Parathyroid adenoma (tissue), 2 donors: Measurements from ENCODE around the gene MOB3B.

Experiments used
- H2AFZ ChIP-seq: fragments of 300-600 bp; sonication (generic); one replicate; pipeline ENCODE4 v1.7.0; 2017; ENCODE audit warnings: antibody characterized with exemption, mild to moderate bottlenecking
- H3K27ac ChIP-seq: fragments of 300-600 bp; sonication (generic); one replicate; pipeline ENCODE4 v1.7.0; 2017
- H3K27me3 ChIP-seq: fragments of 300-600 bp; sonication (generic); one replicate; pipeline ENCODE4 v1.7.0; 2017; ENCODE audit warnings: low read length; ENCODE audit not compliant: control insufficient read depth, insufficient read depth
- H3K36me3 ChIP-seq: fragments of 300-600 bp; sonication (generic); one replicate; pipeline ENCODE4 v1.7.0; 2017; ENCODE audit warnings: low read length; ENCODE audit not compliant: control insufficient read depth, insufficient read depth
- H3K4me1 ChIP-seq: fragments of 300-600 bp; sonication (generic); one replicate; pipeline ENCODE4 v1.7.0; 2017; ENCODE audit warnings: control low read depth
- H3K4me2 ChIP-seq: fragments of 300-600 bp; sonication (generic); one replicate; pipeline ENCODE4 v1.7.0; 2017; ENCODE audit warnings: low read length
- H3K4me3 ChIP-seq: fragments of 300-600 bp; sonication (generic); one replicate; pipeline ENCODE4 v1.7.0; 2017; ENCODE audit warnings: low read depth, low read length
- H3K79me2 ChIP-seq: fragments of 300-600 bp; sonication (generic); one replicate; pipeline ENCODE4 v1.7.0; 2017; ENCODE audit warnings: control low read depth
- H3K9ac ChIP-seq: fragments of 300-600 bp; sonication (generic); one replicate; pipeline ENCODE4 v1.7.0; 2017; ENCODE audit warnings: mild to moderate bottlenecking
- H3K9me3 ChIP-seq: fragments of 300-600 bp; sonication (generic); one replicate; pipeline ENCODE4 v1.7.0; 2017; ENCODE audit warnings: low read length; ENCODE audit not compliant: control insufficient read depth
- TF ChIP-seq, protein P1 (sequence below): fragments of 300-600 bp; sonication (generic); IDR thresholded peaks from one replicate; pipeline ENCODE4 v1.7.0; 2017; ENCODE audit warnings: antibody characterized with exemption, mild to moderate bottlenecking
- donor health status: primary hyperparathyroidism.

MOB3B gene

DNA sequence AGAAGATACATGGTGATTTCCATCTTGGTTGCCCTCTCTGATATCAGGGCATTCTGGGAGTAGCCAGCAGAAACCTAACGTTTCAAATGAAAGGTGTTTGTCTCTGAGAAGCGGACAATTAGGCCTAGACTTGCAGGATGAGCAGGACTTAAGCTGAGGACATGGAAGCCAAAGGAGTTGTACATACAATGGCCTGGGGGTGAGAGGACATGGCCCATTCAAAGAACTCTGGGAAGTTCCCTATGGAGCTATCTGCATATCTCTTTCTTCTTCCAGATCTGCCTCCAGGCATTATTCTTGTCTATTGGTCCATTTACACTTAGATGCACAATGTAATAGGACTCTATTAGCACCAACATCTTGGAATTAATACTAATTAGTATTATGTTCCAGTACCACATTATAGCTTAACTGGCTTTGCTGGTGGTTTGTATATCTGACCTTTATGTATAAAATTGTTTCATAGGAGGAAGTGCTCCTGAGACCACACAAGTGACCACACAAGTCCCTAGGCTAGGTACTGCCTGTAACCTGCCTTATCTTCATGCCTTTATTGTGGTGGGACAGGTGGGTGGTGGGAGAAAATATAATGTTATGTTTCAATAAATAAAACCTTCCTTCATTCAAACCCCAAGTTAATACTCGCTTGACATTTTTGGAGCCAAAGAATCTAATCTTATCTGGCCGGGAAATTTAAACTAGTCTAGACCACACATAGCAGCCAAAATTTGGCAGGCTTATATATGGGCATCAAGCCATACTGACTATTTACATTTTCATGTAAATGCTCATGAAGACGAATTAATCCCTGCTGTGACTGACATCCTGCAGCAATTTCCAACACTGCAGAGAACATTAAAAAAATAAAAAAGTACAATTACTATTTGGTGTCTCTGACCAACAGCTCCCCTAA, 180.6 kb downstream of the MOB3B start:
- no peaks in the 10 kb centered on the region for H3K27me3 ChIP-seq
- no peak overlapping the region for H3K9ac ChIP-seq
- H2AFZ ChIP-seq = no peak overlapping the region
- H3K27ac ChIP-seq = no peak overlapping the region
- H3K9me3 ChIP-seq = no peaks in the 10 kb centered on the region
- no peak overlapping the region for H3K4me3 ChIP-seq
- H3K4me1 ChIP-seq = no peaks in the 10 kb centered on the region
- H3K79me2 ChIP-seq = no peaks in the 10 kb centered on the region
- no peak overlapping the region for H3K4me2 ChIP-seq
- TF ChIP-seq, protein P1, sequence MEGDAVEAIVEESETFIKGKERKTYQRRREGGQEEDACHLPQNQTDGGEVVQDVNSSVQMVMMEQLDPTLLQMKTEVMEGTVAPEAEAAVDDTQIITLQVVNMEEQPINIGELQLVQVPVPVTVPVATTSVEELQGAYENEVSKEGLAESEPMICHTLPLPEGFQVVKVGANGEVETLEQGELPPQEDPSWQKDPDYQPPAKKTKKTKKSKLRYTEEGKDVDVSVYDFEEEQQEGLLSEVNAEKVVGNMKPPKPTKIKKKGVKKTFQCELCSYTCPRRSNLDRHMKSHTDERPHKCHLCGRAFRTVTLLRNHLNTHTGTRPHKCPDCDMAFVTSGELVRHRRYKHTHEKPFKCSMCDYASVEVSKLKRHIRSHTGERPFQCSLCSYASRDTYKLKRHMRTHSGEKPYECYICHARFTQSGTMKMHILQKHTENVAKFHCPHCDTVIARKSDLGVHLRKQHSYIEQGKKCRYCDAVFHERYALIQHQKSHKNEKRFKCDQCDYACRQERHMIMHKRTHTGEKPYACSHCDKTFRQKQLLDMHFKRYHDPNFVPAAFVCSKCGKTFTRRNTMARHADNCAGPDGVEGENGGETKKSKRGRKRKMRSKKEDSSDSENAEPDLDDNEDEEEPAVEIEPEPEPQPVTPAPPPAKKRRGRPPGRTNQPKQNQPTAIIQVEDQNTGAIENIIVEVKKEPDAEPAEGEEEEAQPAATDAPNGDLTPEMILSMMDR = no peak
- H3K36me3 ChIP-seq = no peaks in the 10 kb centered on the region

DNA sequence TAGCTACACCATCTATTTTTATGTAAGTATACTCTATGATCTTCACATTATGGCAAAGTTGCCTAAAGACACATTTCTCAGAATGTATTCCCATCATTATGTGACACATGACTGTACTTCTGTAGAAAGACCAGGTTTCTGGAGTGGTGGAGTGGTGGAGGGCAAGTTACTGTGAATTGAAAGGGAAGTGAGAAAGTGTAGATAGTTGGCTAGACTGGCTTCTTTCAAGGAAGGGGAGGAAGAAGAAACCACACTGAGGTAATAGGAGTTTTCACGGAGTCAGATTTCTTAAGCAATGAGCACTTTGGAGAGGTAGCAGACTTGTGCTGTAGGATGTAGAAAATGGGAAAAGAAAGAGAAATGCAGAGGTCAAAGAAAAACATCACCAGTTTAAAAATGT, 181.7 kb downstream of the MOB3B start:
- TF ChIP-seq, protein P1 = no peak
- Histone ChIP-seq H3K9ac (no peak overlapping the region), H3K79me2 (no peaks in the 10 kb centered on the region), H3K27ac (no peak overlapping the region), H3K4me3 (no peak overlapping the region), H3K36me3 (no peaks in the 10 kb centered on the region), H3K4me1 (no peaks in the 10 kb centered on the region), H2AFZ (no peak overlapping the region), H3K4me2 (no peak overlapping the region), H3K27me3 (no peaks in the 10 kb centered on the region), H3K9me3 (no peaks in the 10 kb centered on the region)

DNA sequence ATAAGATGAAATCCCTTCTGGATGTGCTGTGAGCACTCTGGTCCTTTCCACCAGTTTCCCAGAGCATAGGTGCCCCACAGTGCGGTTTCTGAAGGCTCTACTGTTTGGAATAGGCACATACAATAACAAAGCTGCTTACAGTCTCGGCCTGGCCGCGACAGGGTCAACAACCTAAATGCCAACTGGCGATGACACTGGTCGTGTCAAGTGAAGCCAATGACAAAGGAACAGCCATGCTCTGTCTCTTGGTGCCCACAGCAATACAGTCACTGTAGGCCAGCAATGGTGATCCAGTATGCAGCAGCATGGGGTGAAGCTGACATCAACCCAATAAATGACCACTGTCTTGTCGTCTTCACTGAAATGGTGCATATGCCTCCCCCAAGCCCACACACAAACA, 184.8 kb downstream of the MOB3B start:
- no peak overlapping the region for H2AFZ ChIP-seq
- H3K79me2 ChIP-seq = no peaks in the 10 kb centered on the region
- TF ChIP-seq, protein P1 = no peak
- no peak overlapping the region for H3K27ac ChIP-seq
- no peak overlapping the region for H3K4me2 ChIP-seq
- no peak overlapping the region for H3K4me3 ChIP-seq
- H3K9ac ChIP-seq = no peak overlapping the region
- H3K9me3 ChIP-seq = no peaks in the 10 kb centered on the region
- no peaks in the 10 kb centered on the region for H3K4me1 ChIP-seq
- H3K36me3 ChIP-seq = no peaks in the 10 kb centered on the region
- H3K27me3 ChIP-seq = no peaks in the 10 kb centered on the region

DNA sequence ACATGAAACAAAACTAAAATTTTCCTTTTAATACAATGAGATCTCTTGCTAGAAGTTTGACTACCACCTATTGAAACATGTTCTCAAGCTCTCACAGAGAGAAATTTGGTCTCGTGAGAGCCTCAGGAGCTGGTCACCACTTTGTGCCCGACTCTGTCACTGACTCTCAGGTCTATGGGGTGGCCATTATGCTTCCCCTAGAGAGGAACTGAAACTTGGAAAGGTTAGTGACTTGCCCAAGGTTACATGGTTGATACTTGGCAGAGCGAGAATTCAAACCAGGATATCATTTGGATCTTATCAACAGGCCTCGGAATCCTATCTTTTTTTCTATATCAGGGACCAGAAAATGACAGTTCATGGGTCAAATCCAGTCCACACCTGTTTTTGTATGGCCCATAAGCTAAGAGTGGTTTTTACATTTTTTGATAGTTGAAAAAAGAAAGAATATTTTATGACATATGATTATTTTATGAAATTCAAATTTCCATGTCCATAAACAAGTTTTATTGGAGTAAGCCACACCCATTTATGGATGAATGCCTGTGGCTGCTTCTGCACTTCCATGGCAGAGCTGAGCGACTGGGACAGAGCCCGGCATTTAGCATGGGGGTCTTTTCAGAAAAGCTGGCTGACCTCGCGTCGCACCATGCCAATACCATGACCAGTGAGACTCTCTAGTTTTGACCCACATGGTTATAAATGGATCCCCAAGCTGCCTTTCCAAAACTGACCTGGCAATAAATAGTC, 187.9 kb downstream of the MOB3B start:
- H3K4me2 ChIP-seq = no peak overlapping the region
- H3K36me3 ChIP-seq = no peaks in the 10 kb centered on the region
- no peak overlapping the region for H2AFZ ChIP-seq
- H3K9me3 ChIP-seq = no peaks in the 10 kb centered on the region
- no peak overlapping the region for H3K4me3 ChIP-seq
- no peak overlapping the region for H3K9ac ChIP-seq
- H3K79me2 ChIP-seq = no peaks in the 10 kb centered on the region
- no peaks in the 10 kb centered on the region for H3K27me3 ChIP-seq
- H3K27ac ChIP-seq = no peak overlapping the region
- H3K4me1 ChIP-seq = no peaks in the 10 kb centered on the region
- TF ChIP-seq, protein P1 = no peak
